HK-2 (cell line): ENCODE results near the gene COL16A1.
"Not testable (repeated sequence)": the region's sequence is repeated elsewhere in the genome, so short reads cannot be mapped to it uniquely, and the experiment has no call there.

ENCODE experiments used
- DNase-seq: peaks from one replicate; pipeline ENCODE4 v3.0.0-alpha.2; 2018; ENCODE audit not compliant: unreplicated experiment

The COL16A1 gene

DNA sequence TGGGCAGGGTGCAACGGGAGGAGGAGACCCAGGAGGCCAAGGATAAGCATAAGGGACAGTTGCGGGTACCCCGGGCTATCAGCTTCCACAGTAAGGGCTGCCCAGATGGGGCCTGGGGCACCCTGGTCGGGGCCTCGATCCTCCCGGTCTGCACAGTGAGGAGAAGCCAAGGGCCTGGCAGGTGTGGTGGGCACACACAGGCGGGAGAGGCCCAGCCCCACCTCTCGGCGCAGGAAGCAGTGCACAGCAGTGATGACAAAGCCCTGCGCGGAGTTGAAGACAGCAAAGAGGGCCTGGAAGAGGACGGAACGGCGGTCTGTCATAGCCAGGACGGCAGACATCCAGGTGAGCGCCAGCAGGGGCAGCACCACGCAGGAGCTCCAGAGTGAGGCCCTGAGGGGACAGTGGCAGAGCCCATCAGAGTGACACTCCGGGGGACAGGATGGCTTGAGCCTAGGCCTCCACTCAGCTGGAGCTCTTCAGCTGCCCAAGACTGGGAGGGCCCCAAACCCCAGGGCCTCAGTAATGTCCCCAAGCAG, 29.0 kb upstream of the COL16A1 start:
- no peak for DNase-seq

DNA sequence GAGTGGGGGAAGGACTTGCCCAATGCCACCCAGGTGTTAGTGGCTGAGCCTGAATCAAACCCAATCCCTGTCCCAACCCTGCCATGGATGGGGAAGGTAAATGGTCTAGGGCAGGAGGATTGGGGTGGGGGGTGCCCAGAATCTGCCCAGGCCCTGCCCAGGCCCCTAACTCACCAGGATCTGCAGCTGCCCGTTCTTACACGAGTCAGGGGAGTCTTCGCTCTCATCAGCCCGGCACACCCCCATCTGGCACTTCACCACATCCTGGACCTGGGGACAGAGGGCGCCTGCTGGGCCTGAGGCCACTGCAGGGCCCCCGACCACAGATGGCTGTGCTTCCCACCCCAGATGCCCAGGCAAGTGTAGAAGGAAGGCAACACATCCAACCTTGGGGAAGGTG, 28.5 kb upstream of the COL16A1 start:
- no peak for DNase-seq

- no peak for DNase-seq
Observed at GRCh38 chr1:31731049-31731565, 27.3 kb upstream of the COL16A1 start.

- DNase-seq: no peak
Observed at GRCh38 chr1:31730336-31731048, 26.7 kb upstream of the COL16A1 start.

DNA sequence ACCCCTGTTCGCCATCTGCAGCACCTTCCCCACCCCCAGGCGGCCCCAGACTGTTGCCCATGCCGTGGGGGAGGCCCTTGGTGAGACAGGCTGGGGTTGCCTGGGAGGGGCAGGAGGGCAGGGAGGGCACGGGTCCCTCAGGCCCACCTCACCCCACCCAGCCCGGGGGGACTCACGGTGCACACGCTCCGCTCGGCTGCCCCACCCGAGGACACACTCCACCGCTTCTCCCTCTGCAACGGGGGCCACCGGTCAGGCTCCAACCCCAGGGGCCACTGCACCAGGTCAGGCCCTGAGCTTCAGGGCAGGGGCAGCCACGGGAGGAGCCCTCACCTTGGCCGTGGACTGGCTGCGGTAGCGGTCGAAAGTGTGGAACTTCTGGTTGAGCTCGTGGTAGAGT, 24.0 kb upstream of the COL16A1 start:
- DNase-seq: no peak

DNA sequence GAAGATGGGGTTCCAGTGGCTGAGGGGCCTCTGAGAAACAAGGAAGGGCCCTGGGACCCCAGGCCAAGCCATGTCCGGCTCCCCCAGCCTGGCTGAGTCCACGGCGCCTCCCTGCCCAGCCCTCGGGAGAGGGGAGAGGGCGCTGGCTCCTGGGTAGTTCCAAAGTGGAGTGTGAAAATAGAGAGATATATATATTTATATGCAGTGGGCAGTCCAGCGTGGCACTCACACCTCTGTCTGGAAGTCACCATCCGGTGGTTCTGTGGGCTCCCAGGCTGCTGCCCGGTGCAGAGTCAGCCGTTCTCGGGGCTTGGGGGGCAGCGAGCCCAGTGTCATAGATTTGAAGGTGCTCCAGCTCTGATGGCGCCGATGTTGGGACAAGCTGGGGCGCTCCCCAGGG, 23.4 kb upstream of the COL16A1 start:
- DNase-seq: no peak

GRCh38 chr1:31726715-31727114, 22.9 kb upstream of the COL16A1 start:
- no peak for DNase-seq

- DNase-seq: no peak
Observed at GRCh38 chr1:31725777-31726535, 22.1 kb upstream of the COL16A1 start.

DNA sequence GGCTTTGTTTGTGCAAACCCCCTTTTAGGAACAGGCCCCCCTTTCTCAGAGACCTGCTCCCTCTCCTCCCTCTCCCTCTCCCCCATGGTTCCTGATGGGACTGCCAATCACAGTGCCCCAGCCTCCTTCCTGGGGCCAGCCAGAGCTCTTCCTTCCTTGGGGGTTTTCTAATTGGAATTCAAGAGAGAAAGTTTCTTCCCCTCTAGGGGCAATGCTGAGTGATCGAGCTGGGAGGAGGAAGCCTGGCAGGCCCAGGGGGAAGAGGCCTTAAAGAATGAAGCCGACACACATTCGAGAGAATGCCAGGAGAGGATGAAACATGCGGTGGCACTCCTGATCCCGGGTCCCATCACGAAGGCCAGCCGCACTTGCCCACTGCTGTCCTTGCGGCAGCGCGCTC, 21.3 kb upstream of the COL16A1 start:
- DNase-seq: no peak

GRCh38 chr1:31723828-31724359, 20.1 kb upstream of the COL16A1 start:
- DNase-seq: peak; percentile 72

- DNase-seq: no peak
Observed at GRCh38 chr1:31718327-31718897, 14.6 kb upstream of the COL16A1 start.

DNA sequence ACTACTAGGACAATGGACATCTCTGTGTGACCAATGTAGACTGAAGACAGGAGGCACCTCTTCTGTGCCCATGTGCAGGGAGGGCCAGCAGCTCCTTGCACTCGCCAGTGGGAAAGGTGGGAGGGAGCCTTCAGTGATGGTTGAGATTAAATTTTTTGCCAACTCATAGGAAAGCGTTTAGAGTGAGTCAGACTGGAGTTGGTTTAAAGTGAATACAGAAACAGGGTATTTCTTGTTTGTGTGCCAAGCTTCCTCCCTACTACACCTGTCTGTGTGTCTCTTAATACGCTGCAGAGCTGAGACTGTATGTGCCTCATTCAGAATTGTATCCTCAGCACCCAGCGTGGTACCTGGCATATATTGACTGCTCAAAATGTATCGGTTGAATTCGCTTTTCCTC, 13.5 kb upstream of the COL16A1 start:
- no peak for DNase-seq

DNA sequence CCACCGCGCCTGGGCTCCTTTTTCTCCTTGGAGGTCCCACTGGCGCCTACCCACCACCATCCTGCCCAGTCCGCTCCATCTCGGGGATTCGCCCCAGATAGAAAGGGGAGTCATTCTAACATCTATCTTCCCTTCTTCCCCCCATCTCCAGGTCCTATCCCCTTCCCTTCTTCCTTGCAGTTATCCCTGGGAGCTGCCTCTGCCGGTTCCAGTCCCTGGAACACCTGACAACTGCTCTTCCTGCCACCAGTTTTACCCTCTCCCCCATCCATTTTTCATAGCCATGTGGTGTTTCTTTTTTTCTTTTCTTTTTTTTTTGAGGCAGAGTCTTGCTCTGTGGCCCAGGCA, 12.0 kb upstream of the COL16A1 start:
- DNase-seq: no peak

DNA sequence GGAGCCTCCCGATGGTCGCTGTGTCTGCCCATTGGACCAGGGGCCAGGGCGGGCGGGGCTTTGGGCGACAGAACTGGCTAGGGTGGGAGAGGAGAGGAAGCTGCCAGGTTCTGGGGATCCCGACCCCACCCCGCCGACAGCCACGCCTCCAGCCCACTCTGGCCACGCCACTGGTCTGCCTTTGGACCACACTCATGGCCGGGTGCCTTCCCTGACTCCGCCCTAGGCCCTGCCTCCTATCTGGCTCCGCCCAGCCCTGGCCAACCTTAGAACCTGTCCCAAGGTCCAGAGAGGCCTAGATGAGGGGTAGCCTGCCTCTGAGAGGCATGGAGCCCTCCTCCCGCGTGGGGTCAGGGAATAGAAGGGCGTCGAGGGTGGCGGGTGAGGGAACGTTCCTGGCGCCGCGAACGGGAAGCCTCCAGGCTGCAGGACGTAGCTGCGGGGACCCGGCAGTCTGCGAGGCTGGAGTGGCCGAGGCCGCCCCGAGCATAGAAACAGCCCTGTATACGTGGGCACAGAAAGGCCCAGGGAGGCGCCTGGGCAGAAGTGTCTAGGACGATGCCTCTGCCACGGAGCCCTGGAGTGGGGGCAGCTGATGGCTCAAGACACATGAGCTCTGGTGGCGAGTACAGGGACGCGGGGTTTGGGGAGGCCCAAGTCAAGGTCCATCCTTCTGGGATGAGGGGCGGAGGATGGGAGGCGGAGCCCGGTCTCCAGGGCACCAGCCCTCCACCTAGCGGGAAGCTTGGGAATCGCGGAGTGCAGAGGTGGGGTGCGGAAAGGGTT, 11.5 kb upstream of the COL16A1 start:
- DNase-seq: peak; percentile 95

- peak; percentile 66 for DNase-seq
Observed at GRCh38 chr1:31714442-31715086, 10.7 kb upstream of the COL16A1 start.

GRCh38 chr1:31712630-31713029, 8.8 kb upstream of the COL16A1 start:
- DNase-seq: peak; percentile 53

- DNase-seq: no peak
Observed at GRCh38 chr1:31712068-31712467, 8.3 kb upstream of the COL16A1 start.

DNA sequence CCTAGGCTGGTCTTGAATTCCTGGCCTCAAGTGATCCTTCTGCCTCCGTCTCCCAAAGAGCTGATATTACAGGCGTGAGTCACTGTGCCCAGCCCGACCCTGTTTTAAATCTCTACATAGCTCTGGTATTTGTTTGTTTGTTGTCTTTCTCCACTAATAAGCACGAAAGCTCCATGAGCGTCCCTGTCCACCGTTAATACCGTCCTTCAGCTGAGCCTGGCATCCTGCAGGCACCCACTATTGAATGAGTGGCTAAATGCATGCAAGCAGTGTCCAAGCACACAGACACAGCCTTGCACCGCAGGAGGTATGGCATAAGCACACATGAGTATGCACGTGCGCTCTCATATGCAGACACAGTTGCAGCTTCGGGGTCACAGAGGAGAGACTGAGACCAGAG, 4.5 kb upstream of the COL16A1 start:
- no peak for DNase-seq

DNA sequence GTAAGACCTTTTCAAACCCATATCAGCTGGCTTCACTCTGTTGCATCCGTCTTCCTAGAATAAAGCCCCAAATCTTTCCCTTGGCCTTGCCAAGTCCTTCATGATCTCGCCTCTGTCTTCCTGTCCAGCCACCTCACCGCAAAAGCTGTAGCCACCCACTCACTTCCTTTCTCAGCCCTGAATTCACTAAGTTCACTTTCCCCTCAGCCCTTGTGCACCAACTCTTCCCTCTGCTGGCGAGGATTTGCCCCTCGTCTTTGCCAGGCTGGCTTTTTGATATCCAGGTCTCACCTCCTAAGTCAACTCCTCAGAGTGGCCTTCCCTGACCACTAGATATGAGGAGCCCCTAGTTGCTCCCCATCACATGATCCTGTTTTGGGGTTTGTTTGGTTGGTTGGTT, 3.9 kb upstream of the COL16A1 start:
- DNase-seq: peak; percentile 51

- not testable (repeated sequence) for DNase-seq
Observed at GRCh38 chr1:31707059-31707600, 3.3 kb upstream of the COL16A1 start.
